ENCODE results near the gene FRRS1L. TPM values are rescaled to one million over a fixed set of nuclear protein-coding genes. Genes with fewer than 3 reads are reported as not detected.

Gene FRRS1L
- total RNA-seq, 1 donor from 2014 or later: not detected

Other genes starting within 250 kb of the FRRS1L start
- 22.5 and 24.7 TPM in 2 replicates for gene ELP1, start 233.1 kb downstream of the FRRS1L start, total RNA-seq
- 8.5 and 10.1 TPM in 2 replicates for gene ABITRAM, start 232.8 kb downstream of the FRRS1L start, total RNA-seq
- gene CTNNAL1, start 153.8 kb downstream of the FRRS1L start, total RNA-seq: 45.6 and 93.6 TPM in 2 replicates
- 60.3 and 61.7 TPM in 2 replicates for gene TMEM245, start 47.3 kb downstream of the FRRS1L start, total RNA-seq
- 0.10 and 0.70 TPM in 2 replicates for gene EPB41L4B, start 153.8 kb upstream of the FRRS1L start, total RNA-seq